Activated CD8-positive, alpha-beta memory T cell treated with anti-CD3 and anti-CD28 coated beads for 36 hours (primary cell): ENCODE measurements around the gene ADA. TPM values are rescaled to one million over a fixed set of nuclear protein-coding genes. Genes with fewer than 3 reads are reported as not detected.
"Not testable (repeated sequence)": the region's sequence is repeated elsewhere in the genome, so short reads cannot be mapped to it uniquely, and the experiment has no call there.

Experiments
- CTCF ChIA-PET: fragments of 350-600 bp; sonication (Branson Sonifier 250); formaldehyde crosslinking; loops from one replicate; lab custom pipeline; 2021; ENCODE audit warnings: antibody characterized with exemption; lab: Charles Lee
- POLR2A ChIA-PET: fragments of 350-600 bp; sonication (Branson Sonifier 250); formaldehyde crosslinking; loops from one replicate; lab custom pipeline; 2021; ENCODE audit warnings: antibody characterized with exemption; lab: Charles Lee
- total RNA-seq, 2 experiments: library from RNA; stranded (reverse); gene quantifications; one replicate each; pipeline ENCODE4 v1.2.3, GENCODE V29; 2021

The ADA gene
- 10 to 100 TPM; 21.9 to 23.9 TPM for total RNA-seq

DNA sequence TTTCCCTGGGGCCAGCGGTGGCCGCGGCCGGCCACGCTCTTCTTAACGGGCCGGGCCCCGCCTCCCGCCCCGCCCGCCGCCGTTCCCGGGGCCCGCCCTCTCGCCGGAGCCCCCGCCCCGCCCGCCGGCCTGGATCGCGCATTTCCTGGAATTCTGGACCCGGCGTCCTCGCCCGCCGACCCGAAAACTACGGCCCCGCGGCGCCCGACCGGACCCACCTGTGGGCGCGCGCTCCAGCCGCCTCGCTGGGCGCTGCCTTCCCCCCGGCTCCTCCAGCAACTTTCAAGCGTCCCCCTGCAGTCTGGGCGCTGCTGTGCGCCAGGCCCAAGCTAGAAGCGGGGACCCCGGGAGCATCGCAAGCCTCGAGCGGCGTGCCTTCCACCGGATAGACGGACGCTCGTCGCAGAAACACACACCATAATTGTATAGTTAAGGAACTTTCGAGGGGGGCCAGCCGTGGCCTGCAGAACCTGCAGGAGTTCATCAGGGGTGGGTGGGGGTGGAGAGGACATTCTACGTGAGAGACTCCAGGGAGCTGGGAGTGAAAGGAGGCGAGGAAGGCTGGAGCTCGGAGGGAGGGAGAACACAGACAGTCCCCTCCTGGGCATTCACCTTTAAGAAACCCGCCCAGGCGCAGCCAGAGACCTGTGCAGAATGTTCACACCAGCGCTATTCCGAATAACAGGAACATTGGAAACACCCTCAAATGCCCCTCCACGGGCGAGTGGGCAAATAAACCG, at the start of gene ADA:
Gene ADA, minus strand, starts transcription at position 16 of the 740 bp plus-strand sequence. CDS start 92 bp downstream, outside the sequence.
- CTCF ChIA-PET, result no interaction called here
- POLR2A ChIA-PET, result no interaction called here

GRCh38 chr20:44700306-44700705, 48.8 kb upstream of the ADA start:
- CTCF ChIA-PET, result no interaction called here
- POLR2A ChIA-PET, result no interaction called here

GRCh38 chr20:44698351-44698750, 46.9 kb upstream of the ADA start:
- CTCF ChIA-PET, result no interaction called here

DNA sequence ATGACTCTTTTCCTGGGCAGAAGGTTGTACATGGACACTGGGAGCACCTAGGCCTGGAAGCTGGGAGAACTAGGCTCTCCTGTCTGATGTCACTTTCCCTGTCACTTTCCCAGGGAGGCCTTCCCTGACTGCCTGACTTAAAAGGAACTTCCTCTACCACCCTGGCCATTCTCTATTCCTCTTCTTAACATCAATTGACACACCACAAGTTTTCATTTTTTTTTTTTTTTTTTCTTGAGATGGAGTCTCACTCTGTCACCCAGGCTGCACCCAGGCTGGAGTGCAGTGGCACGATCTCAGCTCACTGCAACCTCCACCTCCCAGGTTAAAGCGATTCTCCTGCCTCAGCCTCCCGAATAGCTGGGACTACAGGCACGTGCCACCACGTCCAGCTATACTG, 45.5 kb upstream of the ADA start:
- CTCF ChIA-PET, result interaction anchor here (1.4 kb wide), 1 partner anchor 13 kb away, joined by 4 read pairs; no protein-coding TSS in a partner anchor
- POLR2A ChIA-PET, result not testable (repeated sequence)

More at GRCh38 chr20:44698351-44698750, 46.9 kb upstream of the ADA start:
- POLR2A ChIA-PET, result no interaction called here

GRCh38 chr20:44696315-44696714, 44.8 kb upstream of the ADA start:
- POLR2A ChIA-PET, result no interaction called here
- CTCF ChIA-PET, result interaction anchor here (1.4 kb wide), 1 partner anchor 12 kb away, joined by 4 read pairs; no protein-coding TSS in a partner anchor

DNA sequence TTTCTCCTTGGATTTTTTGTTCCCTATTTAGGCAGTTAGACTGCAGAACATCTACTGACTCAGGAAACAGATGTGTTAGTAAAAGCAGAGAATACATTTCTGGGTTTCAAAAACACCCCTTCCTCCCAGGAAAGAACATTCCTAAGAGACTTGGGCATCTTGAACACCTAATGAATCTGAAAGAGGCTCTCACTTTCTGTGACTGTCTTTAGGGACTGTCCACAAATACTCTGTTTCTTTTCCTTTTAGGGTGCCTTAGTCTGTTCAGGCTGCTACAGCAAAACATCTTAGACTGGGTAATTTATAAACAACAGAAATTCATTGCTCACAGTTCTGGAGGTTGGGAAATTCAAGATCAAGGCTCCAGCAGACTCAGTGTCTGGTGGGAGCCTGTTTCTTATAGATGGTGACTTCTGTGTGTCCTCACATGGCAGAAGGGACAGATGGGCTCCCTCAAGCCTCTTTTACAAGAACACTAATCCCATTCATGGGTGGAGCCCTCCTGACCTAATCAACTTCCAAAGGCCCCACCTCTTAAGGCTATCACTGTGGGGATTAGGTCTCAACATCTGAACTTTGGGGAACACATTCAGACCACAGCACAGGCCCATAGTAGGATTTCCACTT, 44.3 kb upstream of the ADA start:
- ChIA-PET CTCF (interaction anchor here (1.4 kb wide), 1 partner anchor 11 kb away, joined by 4 read pairs; no protein-coding TSS in a partner anchor), POLR2A (no interaction called here)

DNA sequence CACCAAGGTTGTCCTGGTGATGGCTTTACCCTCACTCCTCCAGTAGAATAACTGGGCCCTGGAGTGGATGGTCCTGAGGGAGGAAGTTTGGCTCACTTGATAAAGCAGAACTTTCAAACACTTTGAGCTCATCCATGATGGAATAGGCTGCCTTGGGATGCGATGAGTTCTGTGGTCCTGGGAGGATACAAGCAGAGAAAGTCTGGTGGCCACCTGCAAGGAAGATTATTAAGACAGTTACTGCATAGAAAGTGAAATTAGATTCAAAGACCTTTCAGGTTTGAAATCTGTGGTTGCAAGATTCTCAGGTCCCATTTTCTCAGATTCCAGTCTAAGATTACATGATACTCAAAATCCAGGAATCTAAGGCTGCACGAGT, 43.8 kb upstream of the ADA start:
- ChIA-PET POLR2A (no interaction called here), CTCF (no interaction called here)

- CTCF ChIA-PET, result no interaction called here
- POLR2A ChIA-PET, result no interaction called here
These were observed 42.7 kb upstream of the ADA start for GRCh38 chr20:44694159-44694558.

GRCh38 chr20:44693627-44694026, 42.1 kb upstream of the ADA start:
- CTCF ChIA-PET, result no interaction called here
- POLR2A ChIA-PET, result no interaction called here

DNA sequence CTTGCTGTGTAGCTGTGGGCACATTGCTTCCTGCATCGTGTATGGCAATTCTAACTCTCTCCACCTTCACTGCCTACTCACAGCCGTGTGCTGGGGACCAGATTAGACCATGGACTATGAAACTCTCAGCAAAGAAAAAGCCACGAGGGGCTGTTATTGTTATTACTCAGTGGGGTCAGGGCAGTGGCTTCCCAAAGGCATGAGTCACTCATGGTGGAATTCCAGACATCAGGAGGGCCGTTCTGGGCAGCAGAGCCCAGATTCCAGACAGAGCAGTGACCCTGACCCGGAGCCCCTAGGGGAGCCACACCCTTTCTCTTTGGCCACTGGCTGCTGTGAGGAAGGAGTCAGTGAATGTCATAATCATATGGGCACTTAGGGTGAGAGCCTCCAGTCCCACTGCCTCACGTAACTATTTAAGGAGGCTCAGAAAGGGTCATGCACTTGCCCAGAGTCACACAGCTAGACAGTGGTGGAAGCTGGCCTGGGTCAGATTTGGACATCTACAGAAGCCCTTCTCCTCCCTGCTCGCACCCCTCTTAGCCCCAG, 41.5 kb upstream of the ADA start:
- CTCF ChIA-PET, result no interaction called here
- POLR2A ChIA-PET, result no interaction called here

DNA sequence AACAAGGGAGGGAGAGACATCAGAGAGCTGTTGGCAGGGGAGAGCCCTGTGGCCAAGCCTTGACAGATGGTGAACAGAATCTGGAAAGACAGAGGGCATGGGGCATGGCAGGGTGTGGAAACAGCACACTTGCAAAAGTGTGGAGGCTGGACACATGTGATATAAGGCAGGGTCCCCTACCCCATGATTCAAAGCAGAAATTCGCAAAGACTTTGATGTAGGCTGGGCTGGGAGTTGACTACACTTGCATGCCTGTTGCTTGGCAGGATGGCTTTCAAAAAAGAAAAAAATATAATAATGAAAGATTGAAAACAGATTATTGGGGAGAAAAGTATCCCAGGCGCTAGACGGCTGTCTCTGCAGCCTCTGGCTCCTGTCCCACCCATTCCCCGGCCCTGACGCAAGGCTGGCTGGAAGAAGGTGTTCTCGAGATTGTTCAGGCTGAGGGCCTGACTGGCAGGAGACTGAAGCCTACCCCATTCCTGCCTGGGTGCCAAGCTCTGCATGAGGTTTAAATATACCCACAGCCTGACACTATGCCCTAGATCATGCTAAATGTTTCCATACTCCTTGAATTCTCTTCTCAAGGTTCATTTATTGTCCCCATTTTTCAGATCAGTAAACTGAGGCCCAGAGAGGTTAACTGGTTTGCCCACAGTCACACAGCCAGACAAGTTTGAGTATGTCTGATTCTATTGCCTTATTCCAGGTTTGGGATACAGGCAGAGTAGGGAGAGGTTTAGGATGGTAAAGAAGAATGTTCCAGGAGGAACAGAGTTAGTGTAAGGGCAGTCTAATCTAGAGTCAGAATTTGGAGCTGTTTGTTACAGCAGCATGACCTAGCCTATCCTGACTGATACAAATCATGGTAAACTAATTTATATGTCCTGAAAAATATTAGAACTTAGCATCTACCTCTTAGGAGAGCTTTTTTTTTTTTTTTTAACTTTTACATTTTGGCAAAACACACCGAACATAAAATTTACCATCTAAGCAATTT, 40.2 kb upstream of the ADA start:
- CTCF ChIA-PET, result interaction anchor here (0.9 to 1.4 kb wide), 3 partner anchors 8 to 83 kb away, joined by 3 to 7 read pairs (median 3); no protein-coding TSS in a partner anchor

GRCh38 chr20:44690781-44691423, 39.4 kb upstream of the ADA start:
- ChIA-PET POLR2A (no interaction called here), CTCF (interaction anchor here (0.9 to 1.4 kb wide), 2 partner anchors 8 to 82 kb away, joined by 3 to 7 read pairs; no protein-coding TSS in a partner anchor)

More for the DNA sequence above, 40.2 kb upstream of the ADA start:
- POLR2A ChIA-PET, result interaction anchor here (0.6 kb wide), 1 partner anchor 155 kb away, joined by 5 read pairs; no protein-coding TSS in a partner anchor

GRCh38 chr20:44689809-44690208, 38.3 kb upstream of the ADA start:
- ChIA-PET POLR2A (no interaction called here), CTCF (interaction anchor here (0.6 kb wide), 1 partner anchor 230 kb away, joined by 4 read pairs; no protein-coding TSS in a partner anchor)

DNA sequence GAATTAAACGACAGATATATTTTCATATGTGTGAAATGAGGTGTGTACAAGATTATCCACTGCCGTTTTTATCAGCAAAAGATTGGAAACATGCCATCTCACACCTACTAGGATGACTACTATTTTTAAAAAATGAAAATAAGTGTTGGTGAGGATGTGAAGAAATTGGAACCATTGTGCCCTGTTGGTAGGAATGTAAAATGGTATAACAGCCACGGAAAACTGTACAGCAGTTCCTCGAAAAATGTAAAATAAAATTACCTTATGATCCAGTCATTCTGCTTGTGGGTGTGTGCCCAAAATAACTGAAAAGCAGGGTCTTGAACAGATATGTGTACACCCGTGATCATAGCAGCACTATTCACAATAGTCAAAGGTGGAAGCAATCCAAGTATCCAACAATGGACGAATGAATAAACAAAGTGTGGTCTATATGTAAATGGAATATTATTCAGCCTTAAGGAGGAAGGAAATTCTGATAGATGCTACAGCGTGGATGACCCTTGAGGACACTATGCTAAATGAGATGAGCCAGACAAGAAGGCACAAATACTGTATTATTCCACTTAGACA, 36.6 kb upstream of the ADA start:
- CTCF ChIA-PET, result interaction anchor here (0.7 kb wide), 1 partner anchor 11 kb away, joined by 4 read pairs; no protein-coding TSS in a partner anchor
- POLR2A ChIA-PET, result no interaction called here

DNA sequence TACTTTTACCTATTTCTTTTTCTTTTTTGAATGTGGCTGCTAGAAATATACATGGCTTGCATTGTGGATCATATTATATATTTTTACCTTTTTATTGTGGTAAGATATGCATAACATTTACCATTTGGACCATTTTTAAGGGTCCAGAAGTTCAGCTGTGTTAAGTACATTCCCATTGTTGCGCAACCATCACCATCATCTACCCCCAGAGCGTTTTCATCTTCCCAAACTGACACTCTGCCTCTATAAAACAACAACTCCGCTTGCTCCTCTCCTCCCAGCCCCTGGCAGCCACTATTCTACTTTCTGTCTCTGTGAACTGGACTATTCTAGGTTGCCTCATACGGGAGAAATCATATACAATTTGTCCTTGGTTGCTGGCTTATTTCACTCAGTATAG, 35.4 kb upstream of the ADA start:
- ChIA-PET POLR2A (no interaction called here), CTCF (no interaction called here)

DNA sequence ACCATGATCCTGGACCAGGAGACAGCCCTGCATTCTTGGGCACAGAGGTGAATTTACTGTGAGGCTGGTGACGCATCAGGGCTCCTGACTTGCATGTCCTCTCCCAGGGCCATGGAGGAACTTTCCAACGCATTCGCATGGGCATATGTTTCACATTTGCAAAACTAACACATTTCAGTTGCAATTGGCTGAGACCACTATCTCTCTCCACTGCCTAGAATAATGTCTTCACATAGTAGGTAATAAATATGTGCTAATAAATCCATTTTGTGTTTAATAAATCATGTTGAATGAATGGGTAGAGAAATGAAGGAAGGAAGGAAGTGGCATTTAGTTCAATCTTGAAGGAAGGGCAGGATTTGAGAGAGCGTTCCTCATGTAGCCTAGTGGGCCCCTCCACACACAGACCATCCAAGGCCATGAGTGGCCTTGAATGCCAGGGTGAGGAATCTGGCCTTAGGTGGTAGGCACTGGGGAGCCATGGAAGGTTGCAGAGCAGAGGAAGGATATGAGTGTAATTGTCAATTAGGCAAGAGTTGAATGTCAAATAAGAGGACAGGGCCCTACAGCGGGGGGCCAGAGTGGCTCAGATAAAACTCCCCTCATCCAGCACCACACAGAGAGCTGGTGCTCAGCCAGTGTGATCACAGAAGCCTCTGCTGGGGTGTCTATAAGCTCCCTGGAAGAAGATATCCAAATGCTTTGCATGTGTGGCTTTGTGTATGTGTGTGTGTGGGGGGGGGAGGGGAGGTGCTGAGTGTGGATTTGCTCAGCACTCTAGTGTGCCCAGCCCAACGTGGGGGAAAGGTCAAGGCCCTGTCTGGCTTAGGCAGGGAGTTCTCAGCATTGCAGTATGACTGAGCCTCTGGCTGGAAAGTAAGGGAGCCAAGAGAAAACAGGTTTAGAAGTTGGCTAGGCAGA, 32.8 kb upstream of the ADA start:
- CTCF ChIA-PET, result interaction anchor here (0.6 to 2.3 kb wide), 25 partner anchors 8 to 516 kb away, joined by 3 to 19 read pairs (median 3); no protein-coding TSS in a partner anchor
- POLR2A ChIA-PET, result no interaction called here
